RWPE1 (cell line): ENCODE data around the gene PAGE1.

Experiments used
- CTCF ChIA-PET: fragments of 350-600 bp; sonication (Branson Sonifier 250); formaldehyde crosslinking; extraction: SDS; loops from one replicate; lab custom pipeline; 2021; lab: Yijun Ruan, JAX
- POLR2A ChIA-PET: fragments of 400-600 bp; formaldehyde crosslinking; extraction: SDS; loops from one replicate; lab custom pipeline; 2020; ENCODE audit warnings: antibody characterized with exemption; ENCODE audit not compliant: low non-redundant PET; lab: Yijun Ruan, JAX
- DNase-seq: peaks from one replicate; pipeline ENCODE4 v3.0.0; 2012; ENCODE audit warnings: low spot score
- H3K27ac ChIP-seq: fragments of 450-650 bp; 2 replicates; pipeline ENCODE4 v1.5.1; 2017
- CTCF ChIP-seq: fragments of 450-650 bp; conservative IDR thresholded peaks from 2 replicates; pipeline ENCODE4 v1.5.1; 2017; ENCODE audit warnings: low read depth, mild to moderate bottlenecking

Gene PAGE1

GRCh38 chrX:49712577-49712976, 16.8 kb upstream of the PAGE1 start:
- CTCF ChIA-PET, result no interaction called here

GRCh38 chrX:49710744-49711319, 15.0 kb upstream of the PAGE1 start:
- H3K27ac ChIP-seq, result no peak overlapping the region
- CTCF ChIA-PET, result no interaction called here
- POLR2A ChIA-PET, result no interaction called here
- no peak for DNase-seq
- no peak for TF ChIP-seq CTCF

More at GRCh38 chrX:49712577-49712976, 16.8 kb upstream of the PAGE1 start:
- TF ChIP-seq CTCF, result no peak
- DNase-seq, result no peak
- POLR2A ChIA-PET, result no interaction called here
- no peak overlapping the region for H3K27ac ChIP-seq

GRCh38 chrX:49704691-49705404, 9.1 kb upstream of the PAGE1 start:
- POLR2A ChIA-PET, result no interaction called here
- CTCF ChIA-PET, result no interaction called here
- DNase-seq, result no peak
- TF ChIP-seq CTCF, result no peak
- H3K27ac ChIP-seq, result no peak overlapping the region

- ChIA-PET CTCF (no interaction called here), POLR2A (no interaction called here)
- H3K27ac ChIP-seq, result no peak overlapping the region
- no peak for TF ChIP-seq CTCF
- no peak for DNase-seq
Measured at GRCh38 chrX:49701933-49702332, 6.1 kb upstream of the PAGE1 start.

GRCh38 chrX:49701323-49701722, 5.5 kb upstream of the PAGE1 start:
- H3K27ac ChIP-seq, result no peak overlapping the region
- POLR2A ChIA-PET, result no interaction called here
- CTCF ChIA-PET, result no interaction called here

More at GRCh38 chrX:49701323-49701722, 5.5 kb upstream of the PAGE1 start:
- no peak for TF ChIP-seq CTCF
- DNase-seq, result no peak
